Aorta (tissue), 5 donors: ENCODE measurements around the gene ATP6V0A4. TPM values are rescaled to one million over a fixed set of nuclear protein-coding genes. Genes with fewer than 3 reads are reported as not detected.
"Not testable (repeated sequence)": the region's sequence is repeated elsewhere in the genome, so short reads cannot be mapped to it uniquely, and the experiment has no call there.

Experiments
- ATAC-seq: fragments of 200-7000 bp; cut with Tn5 transposase; one replicate; pipeline ENCODE4 v1.9.1; 2022; ENCODE audit warnings: moderate library complexity; ENCODE audit not compliant: low FRiP score
- DNase-seq, 2 donors: peaks; one replicate each; pipeline ENCODE4 v3.0.0-alpha.2; 2020
- H3K27ac ChIP-seq, 2 donors: one replicate each; pipeline ENCODE4 v1.5.1; 2013; ENCODE audit warnings: low read length in 2 of 2, mild to moderate bottlenecking in 2 of 2, moderate library complexity in 2 of 2, control low read depth in 1 of 2, inconsistent platforms in 1 of 2, low read depth in 1 of 2
- H3K27me3 ChIP-seq, 2 donors: one replicate each; pipeline ENCODE4 v1.6.1; 2013; ENCODE audit warnings: control low read depth in 1 of 2, low read length in 1 of 2, mild to moderate bottlenecking in 1 of 2, moderate library complexity in 1 of 2; ENCODE audit not compliant: insufficient read depth in 2 of 2, control insufficient read depth in 1 of 2
- H3K36me3 ChIP-seq, 2 donors: one replicate each; pipeline ENCODE4 v1.6.1; 2013; ENCODE audit warnings: control low read depth in 1 of 2, low read length in 1 of 2, mild to moderate bottlenecking in 1 of 2; ENCODE audit not compliant: insufficient read depth in 2 of 2, control insufficient read depth in 1 of 2
- H3K4me1 ChIP-seq, 2 donors: one replicate each; pipeline ENCODE4 v1.6.1; 2013; ENCODE audit warnings: low read length in 2 of 2, control low read depth in 1 of 2, mild to moderate bottlenecking in 1 of 2, moderate library complexity in 1 of 2; ENCODE audit not compliant: insufficient read depth in 2 of 2, control insufficient read depth in 1 of 2
- H3K4me3 ChIP-seq, 2 donors: one replicate each; pipeline ENCODE4 v1.5.1; 2013; ENCODE audit warnings: low read length in 2 of 2, control low read depth in 1 of 2, mild to moderate bottlenecking in 1 of 2
- H3K9me3 ChIP-seq: one replicate; pipeline ENCODE4 v1.6.1; 2013; ENCODE audit warnings: mild to moderate bottlenecking, low read length; ENCODE audit not compliant: control insufficient read depth
- WGBS, 2 donors: extraction: QIAGEN DNeasy Blood & Tissue Kit; methylation state at CpG; one replicate each; pipeline ENCODE4 v1.1.7; 2013; 5-methylcytosine and 5-hydroxymethylcytosine counted together
- intact Hi-C, 2 donors: fragments of 100-400 bp; cut with DNase I; formaldehyde crosslinking; loops; one replicate each; pipeline versions ENCODE4 v1.14.2 to v1.15.0; 2022
- polyA plus RNA-seq, 2 donors: library from polyadenylated mRNA; stranded (reverse); fragments of 200-250 nt; gene quantifications; one replicate each; pipeline ENCODE4 v1.2.3, GENCODE V29; 2013
- total RNA-seq, 2 donors: library from RNA; stranded (reverse); fragmentation: NEBNext Ultra II Directional; extraction: Animal tissue kit (Norgen Biotek cat#: 25700); gene quantifications; one replicate each; pipeline ENCODE4 v1.2.1, GENCODE V29; 2021
- donor health status: healthy with polysubstance abuse.
- donor health status: Bipolar disorder and iron deficiency.
- donor health status: DM: no; HTN: no; CAD: no.
- donor health status: DM: no; HTN: no; CAD: no.
- donor health status: DM: yes; HTN: yes; CAD: no.

Gene ATP6V0A4
- total and polyA plus RNA-seq, 4 donors, result not detected

GRCh38 chr7:138695776-138696175 is 102.2 kb downstream of the ATP6V0A4 start:
- DNase-seq, H3K27ac ChIP-seq, H3K36me3 ChIP-seq, ATAC-seq, H3K27me3 ChIP-seq, H3K9me3 ChIP-seq, intact Hi-C loops, H3K4me1 ChIP-seq, H3K4me3 ChIP-seq: not testable (repeated sequence)
- 90 to 93% methylated on average over 9 of the region's 9 CpGs for WGBS, 2 donors

GRCh38 chr7:138695106-138695505 is 102.9 kb downstream of the ATP6V0A4 start:
- H3K36me3 ChIP-seq, result no peaks in the 10 kb centered on the region
- no peak overlapping the region for H3K4me3 ChIP-seq
- no peaks in the 10 kb centered on the region for H3K27me3 ChIP-seq
- DNase-seq (no peak), ATAC-seq (no peak)
- no peak overlapping the region for H3K27ac ChIP-seq
- no peaks in the 10 kb centered on the region for H3K9me3 ChIP-seq
- no peaks in the 10 kb centered on the region for H3K4me1 ChIP-seq
- WGBS, 2 donors, result 95 to 98% methylated on average over 4 of the region's 4 CpGs
- intact Hi-C loops, result no loop called here

- no peak for ATAC-seq
- no peak for DNase-seq
- Histone ChIP-seq H3K4me1 (no peaks in the 10 kb centered on the region), H3K4me3 (no peak overlapping the region), H3K27ac (no peak overlapping the region), H3K9me3 (no peaks in the 10 kb centered on the region), H3K36me3 (no peaks in the 10 kb centered on the region), H3K27me3 (no peaks in the 10 kb centered on the region)
- intact Hi-C loops, result no loop called here
- WGBS, 2 donors, result 64 to 73% methylated on average over 5 of the region's 5 CpGs
Measured at GRCh38 chr7:138691178-138691577, 106.8 kb downstream of the ATP6V0A4 start.

- Histone ChIP-seq H3K36me3 (no peaks in the 10 kb centered on the region), H3K4me1 (no peaks in the 10 kb centered on the region), H3K27me3 (no peaks in the 10 kb centered on the region), H3K27ac (no peak overlapping the region), H3K9me3 (no peaks in the 10 kb centered on the region), H3K4me3 (no peak overlapping the region)
- ATAC-seq, result no peak
- WGBS, 2 donors, result 92 to 100% methylated on average over 2 of the region's 2 CpGs
- no peak for DNase-seq
- intact Hi-C loops, result no loop called here
Measured at GRCh38 chr7:138690495-138690894, 107.5 kb downstream of the ATP6V0A4 start.

GRCh38 chr7:138688037-138688436 is 110.0 kb downstream of the ATP6V0A4 start:
- 93 to 94% methylated on average over 6 of the region's 6 CpGs for WGBS, 2 donors
- DNase-seq, H3K4me1 ChIP-seq, H3K9me3 ChIP-seq, H3K27ac ChIP-seq, intact Hi-C loops, H3K4me3 ChIP-seq, ATAC-seq, H3K36me3 ChIP-seq, H3K27me3 ChIP-seq: not testable (repeated sequence)

- intact Hi-C loops, result no loop called here
Measured at GRCh38 chr7:138684340-138684739, 113.7 kb downstream of the ATP6V0A4 start.

GRCh38 chr7:138679793-138680192 is 118.2 kb downstream of the ATP6V0A4 start:
- WGBS, 2 donors, result 64 to 81% methylated on average over 5 of the region's 5 CpGs
- Histone ChIP-seq H3K36me3 (no peaks in the 10 kb centered on the region), H3K27ac (no peak overlapping the region), H3K27me3 (no peaks in the 10 kb centered on the region), H3K4me3 (no peak overlapping the region), H3K4me1 (no peaks in the 10 kb centered on the region), H3K9me3 (no peaks in the 10 kb centered on the region)
- no peak for DNase-seq
- intact Hi-C loops, result no loop called here
- no peak for ATAC-seq

More at GRCh38 chr7:138684340-138684739, 113.7 kb downstream of the ATP6V0A4 start:
- H3K9me3 ChIP-seq, result no peaks in the 10 kb centered on the region
- no peak for ATAC-seq
- no peaks in the 10 kb centered on the region for H3K4me1 ChIP-seq
- H3K4me3 ChIP-seq, result no peak overlapping the region
- H3K27me3 ChIP-seq, result no peaks in the 10 kb centered on the region
- DNase-seq, result no peak
- WGBS, 2 donors, result 20 to 28% methylated on average over 3 of the region's 3 CpGs
- H3K36me3 ChIP-seq, result no peaks in the 10 kb centered on the region
- H3K27ac ChIP-seq, result no peak overlapping the region

GRCh38 chr7:138670594-138670993 is 127.4 kb downstream of the ATP6V0A4 start:
- no peaks in the 10 kb centered on the region for H3K36me3 ChIP-seq
- no peaks in the 10 kb centered on the region for H3K4me1 ChIP-seq
- no peak overlapping the region for H3K4me3 ChIP-seq
- DNase-seq (no peak), ATAC-seq (no peak)
- H3K27me3 ChIP-seq, result no peaks in the 10 kb centered on the region
- H3K9me3 ChIP-seq, result no peaks in the 10 kb centered on the region
- no peak overlapping the region for H3K27ac ChIP-seq
- intact Hi-C loops, result no loop called here

- H3K27ac ChIP-seq, result no peak overlapping the region
- DNase-seq, result no peak
- H3K9me3 ChIP-seq, result no peaks in the 10 kb centered on the region
- H3K4me1 ChIP-seq, result no peaks in the 10 kb centered on the region
- H3K36me3 ChIP-seq, result no peaks in the 10 kb centered on the region
- peaks cover 0 to 2% of the 10 kb centered on the region in 2 donors for H3K27me3 ChIP-seq
- ATAC-seq, result no peak
- 65 to 85% methylated on average over 4 of the region's 4 CpGs for WGBS, 2 donors
- intact Hi-C loops, result no loop called here
- no peak overlapping the region for H3K4me3 ChIP-seq
Measured at GRCh38 chr7:138669364-138669763, 128.6 kb downstream of the ATP6V0A4 start.
